Measurements from ENCODE around the gene USP6NL.

DNA sequence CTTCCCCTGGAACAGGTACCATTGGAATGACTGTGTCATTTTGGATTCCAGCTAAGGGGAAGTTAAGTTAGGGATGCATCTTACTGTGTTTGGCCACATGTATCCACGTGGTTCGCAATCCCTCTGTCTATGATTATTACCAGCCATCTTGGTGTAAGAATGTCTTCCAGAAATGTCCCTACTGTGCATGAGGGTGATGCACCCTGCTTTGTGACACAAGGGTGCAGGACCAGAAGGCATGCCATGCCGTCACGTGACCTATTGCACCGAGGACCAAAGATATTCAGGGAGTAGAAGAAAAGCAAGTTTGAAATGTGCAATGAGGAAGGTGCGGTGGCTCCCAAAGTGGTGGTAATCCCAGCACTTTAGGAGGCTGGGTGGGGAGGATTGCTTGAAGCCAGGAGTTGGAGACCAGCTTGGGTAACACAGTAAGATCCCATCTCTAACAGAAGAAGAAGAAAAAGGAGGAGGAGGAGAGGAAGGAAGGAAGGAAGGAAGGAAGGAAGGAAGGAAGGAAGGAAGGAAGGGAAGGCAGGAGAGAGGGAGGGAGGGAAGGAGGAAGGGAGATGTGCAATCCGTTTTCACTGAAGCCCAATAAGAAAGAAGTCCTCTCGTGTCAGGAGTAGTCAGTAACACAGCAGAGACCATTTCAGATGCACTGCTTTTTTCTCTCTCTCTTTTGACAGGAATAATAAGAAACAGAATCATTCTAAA lies 42.5 kb upstream of the USP6NL start:
- TF ChIP-seq POLR2AphosphoS5 (IDR thresholded peaks at IDR 0.05; ENCODE audit: low read length) (no peak), CBX5 (IDR thresholded peaks at IDR 0.05; ENCODE audit: low read depth) (no peak), HDAC6 (IDR thresholded peaks at IDR 0.05; ENCODE audit: unreplicated experiment) (no peak), BRCA1 (IDR thresholded peaks at IDR 0.05; ENCODE audit: low read depth, low read length) (no peak)
- TF ChIP-seq, protein P1, sequence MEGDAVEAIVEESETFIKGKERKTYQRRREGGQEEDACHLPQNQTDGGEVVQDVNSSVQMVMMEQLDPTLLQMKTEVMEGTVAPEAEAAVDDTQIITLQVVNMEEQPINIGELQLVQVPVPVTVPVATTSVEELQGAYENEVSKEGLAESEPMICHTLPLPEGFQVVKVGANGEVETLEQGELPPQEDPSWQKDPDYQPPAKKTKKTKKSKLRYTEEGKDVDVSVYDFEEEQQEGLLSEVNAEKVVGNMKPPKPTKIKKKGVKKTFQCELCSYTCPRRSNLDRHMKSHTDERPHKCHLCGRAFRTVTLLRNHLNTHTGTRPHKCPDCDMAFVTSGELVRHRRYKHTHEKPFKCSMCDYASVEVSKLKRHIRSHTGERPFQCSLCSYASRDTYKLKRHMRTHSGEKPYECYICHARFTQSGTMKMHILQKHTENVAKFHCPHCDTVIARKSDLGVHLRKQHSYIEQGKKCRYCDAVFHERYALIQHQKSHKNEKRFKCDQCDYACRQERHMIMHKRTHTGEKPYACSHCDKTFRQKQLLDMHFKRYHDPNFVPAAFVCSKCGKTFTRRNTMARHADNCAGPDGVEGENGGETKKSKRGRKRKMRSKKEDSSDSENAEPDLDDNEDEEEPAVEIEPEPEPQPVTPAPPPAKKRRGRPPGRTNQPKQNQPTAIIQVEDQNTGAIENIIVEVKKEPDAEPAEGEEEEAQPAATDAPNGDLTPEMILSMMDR (IDR thresholded peaks at IDR 0.05 in 2 of 3, conservative IDR thresholded peaks at IDR 0.05 in 1 of 3; ENCODE audit: control insufficient read depth in 2 of 3, extremely low read depth in 1 of 3, insufficient read depth in 1 of 3, low read depth in 3 of 3, low read length in 3 of 3), result no peak

Measured in GM12878 (cell line).